SJCRH30 (cell line): ENCODE results near the gene BBX. TPM values are rescaled to one million over a fixed set of nuclear protein-coding genes. Genes with fewer than 3 reads are reported as not detected.
A peak's percentile ranks its signal among the peaks of the same experiment; 100 is the strongest.

Experiments
- DNase-seq, 2 experiments: peaks; one replicate each; pipeline ENCODE4 v3.0.0-alpha.2; 2015 to 2020
- H3K27ac ChIP-seq: fragments of 250-450 bp; sonication (Bioruptor Pico); 2 replicates; pipeline ENCODE4 v1.5.1; 2020; ENCODE audit warnings: mild to moderate bottlenecking, moderate library complexity
- H3K27me3 ChIP-seq: fragments of 250-450 bp; sonication (Bioruptor Pico); 2 replicates; pipeline ENCODE4 v1.5.1; 2020; ENCODE audit warnings: mild to moderate bottlenecking, moderate library complexity
- H3K36me3 ChIP-seq: fragments of 250-450 bp; sonication (Bioruptor Pico); 2 replicates; pipeline ENCODE4 v1.5.1; 2020; ENCODE audit warnings: mild to moderate bottlenecking, moderate library complexity
- H3K4me1 ChIP-seq: fragments of 250-450 bp; sonication (Bioruptor Pico); 2 replicates; pipeline ENCODE4 v1.5.1; 2020; ENCODE audit warnings: mild to moderate bottlenecking, moderate library complexity
- H3K4me3 ChIP-seq: fragments of 250-450 bp; sonication (Bioruptor Pico); 2 replicates; pipeline ENCODE4 v1.5.1; 2020; ENCODE audit warnings: mild to moderate bottlenecking, moderate library complexity
- H3K9me3 ChIP-seq: fragments of 250-450 bp; sonication (Bioruptor Pico); replicated peaks from 2 replicates; pipeline ENCODE4 v1.5.1; 2020; ENCODE audit warnings: mild to moderate bottlenecking, moderate library complexity
- total RNA-seq: library from RNA; depleted of rRNA; stranded (reverse); fragments of >200 nt; shearing (Covaris generic); gene quantifications from 2 replicates; pipeline ENCODE4 v1.2.3, GENCODE V29; 2014; rRNA removed

BBX gene
- total RNA-seq, 1 experiment from 2014 or later = 54.0 TPM

DNA sequence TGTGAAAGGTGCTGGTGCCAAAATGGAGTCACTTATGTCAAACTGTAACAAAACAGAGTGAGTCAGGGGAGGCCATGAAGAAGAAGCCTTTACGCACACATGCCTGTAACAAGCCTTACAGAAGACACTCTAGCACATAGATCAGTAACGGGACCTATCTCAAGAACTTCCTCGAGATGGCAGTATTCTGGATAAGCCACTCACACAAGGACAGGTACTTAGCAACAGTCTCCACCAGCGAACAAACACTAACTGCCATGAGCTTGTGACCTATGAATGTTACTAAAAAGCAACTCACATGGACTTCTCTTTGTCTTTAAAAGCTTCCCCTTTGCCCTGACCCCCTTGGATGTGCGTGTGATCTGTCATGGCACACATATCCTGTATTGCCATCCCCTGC is 332.9 kb downstream of the BBX start:
- H3K4me3 ChIP-seq = no peak overlapping the region
- no peaks in the 10 kb centered on the region for H3K4me1 ChIP-seq
- peak in 1 of 2 experiments; percentile 9 for DNase-seq
- no peaks in the 10 kb centered on the region for H3K9me3 ChIP-seq
- H3K27ac ChIP-seq = no peak overlapping the region
- no peaks in the 10 kb centered on the region for H3K27me3 ChIP-seq
- no peaks in the 10 kb centered on the region for H3K36me3 ChIP-seq

DNA sequence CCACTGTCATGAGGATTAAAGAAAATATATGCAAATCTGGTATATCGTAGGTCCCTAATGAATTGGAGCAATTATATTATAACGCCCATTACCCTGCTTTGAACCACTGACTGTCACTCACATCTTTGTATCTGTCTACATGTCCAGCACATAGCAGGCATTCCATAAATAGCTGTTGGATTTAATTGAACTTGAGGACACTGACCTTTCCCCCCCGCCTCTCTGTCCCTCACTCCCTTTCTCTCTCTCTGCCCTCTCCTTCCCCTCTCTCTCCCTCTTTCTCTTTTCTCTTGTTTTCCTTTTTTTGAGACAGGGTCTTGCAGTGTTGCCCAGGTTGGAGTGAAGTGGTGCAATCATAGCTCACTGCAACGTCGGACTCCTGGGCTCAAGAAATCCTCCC is 335.1 kb downstream of the BBX start:
- Histone ChIP-seq H3K9me3 (no peaks in the 10 kb centered on the region), H3K27ac (no peak overlapping the region), H3K4me1 (no peaks in the 10 kb centered on the region), H3K36me3 (no peaks in the 10 kb centered on the region), H3K4me3 (no peak overlapping the region), H3K27me3 (no peaks in the 10 kb centered on the region)
- DNase-seq = no peak

DNA sequence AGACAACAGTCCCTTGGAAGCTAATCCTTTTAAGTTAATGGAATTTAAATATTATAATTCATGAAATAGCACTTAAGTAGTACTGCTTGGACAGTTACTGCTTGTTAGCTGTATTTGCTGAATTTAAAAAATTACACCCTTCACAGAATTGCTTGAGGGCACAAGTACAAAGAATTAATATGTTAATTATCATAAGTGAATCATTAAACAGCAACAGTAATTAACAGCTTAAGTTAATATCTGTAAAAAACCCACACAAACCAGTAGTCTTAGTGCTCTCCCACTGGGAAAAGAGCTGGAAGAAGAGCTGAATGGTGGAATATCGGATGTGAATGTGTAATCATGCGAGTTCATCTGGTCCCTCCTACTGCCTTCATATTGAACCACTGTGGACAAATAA is 336.1 kb downstream of the BBX start:
- Histone ChIP-seq H3K4me3 (no peak overlapping the region), H3K9me3 (no peaks in the 10 kb centered on the region), H3K27ac (no peak overlapping the region), H3K27me3 (no peaks in the 10 kb centered on the region), H3K4me1 (no peaks in the 10 kb centered on the region), H3K36me3 (no peaks in the 10 kb centered on the region)
- no peak for DNase-seq

Other genes starting within 250 kb of the BBX start
- not detected in 2 replicates for gene CCDC54, start 145.5 kb upstream of the BBX start, total RNA-seq